H7 (cell line): ENCODE results near the gene FAM204A. TPM values are rescaled to one million over a fixed set of nuclear protein-coding genes. Genes with fewer than 3 reads are reported as not detected.
A peak's percentile ranks its signal among the peaks of the same experiment; 100 is the strongest.

Source experiments
- DNase-seq: peaks from one replicate; pipeline ENCODE4 v3.0.0; 2012
- H3K27me3 ChIP-seq: 2 replicates; pipeline ENCODE4 v1.6.0; 2011; ENCODE audit warnings: mild to moderate bottlenecking, low read length; ENCODE audit not compliant: control insufficient read depth, insufficient read depth
- H3K36me3 ChIP-seq: replicated peaks from 2 replicates; pipeline ENCODE4 v1.5.1; 2011; ENCODE audit warnings: low read length; ENCODE audit not compliant: control insufficient read depth, insufficient read depth
- H3K4me3 ChIP-seq: 2 replicates; pipeline ENCODE4 v1.5.1; 2011; ENCODE audit warnings: low read depth, mild to moderate bottlenecking, control low read depth, low read length, moderate library complexity; ENCODE audit not compliant: insufficient read depth
- total RNA-seq: library from RNA; depleted of rRNA; stranded (reverse); fragments of >200 nt; shearing (Covaris generic); gene quantifications from 2 replicates; pipeline ENCODE4 v1.2.3, GENCODE V29; 2014

FAM204A gene
- total RNA-seq, 1 experiment from 2014 or later, result 30.6 TPM

GRCh38 chr10:118310822-118311221 lies 31.3 kb downstream of the FAM204A start:
- no peak for DNase-seq
- Histone ChIP-seq H3K36me3 (no peaks in the 10 kb centered on the region), H3K27me3 (no peaks in the 10 kb centered on the region), H3K4me3 (no peak overlapping the region)

GRCh38 chr10:118309911-118310310 lies 32.2 kb downstream of the FAM204A start:
- H3K27me3 ChIP-seq, result no peaks in the 10 kb centered on the region
- DNase-seq, result no peak
- H3K36me3 ChIP-seq, result no peaks in the 10 kb centered on the region
- no peak overlapping the region for H3K4me3 ChIP-seq

GRCh38 chr10:118308664-118309063 lies 33.5 kb downstream of the FAM204A start:
- H3K4me3 ChIP-seq, result no peak overlapping the region
- H3K27me3 ChIP-seq, result no peaks in the 10 kb centered on the region
- no peaks in the 10 kb centered on the region for H3K36me3 ChIP-seq
- DNase-seq, result peak; percentile 41

GRCh38 chr10:118307859-118308258 lies 34.3 kb downstream of the FAM204A start:
- Histone ChIP-seq H3K4me3 (no peak overlapping the region), H3K27me3 (no peaks in the 10 kb centered on the region), H3K36me3 (no peaks in the 10 kb centered on the region)
- DNase-seq, result no peak

- DNase-seq, result no peak
- Histone ChIP-seq H3K4me3 (no peak overlapping the region), H3K36me3 (no peaks in the 10 kb centered on the region), H3K27me3 (no peaks in the 10 kb centered on the region)
Measured at GRCh38 chr10:118307220-118307619, 34.9 kb downstream of the FAM204A start.

GRCh38 chr10:118305730-118306129 lies 36.4 kb downstream of the FAM204A start:
- H3K4me3 ChIP-seq, result no peak overlapping the region
- no peak for DNase-seq
- H3K36me3 ChIP-seq, result no peaks in the 10 kb centered on the region
- H3K27me3 ChIP-seq, result no peaks in the 10 kb centered on the region

- Histone ChIP-seq H3K36me3 (no peaks in the 10 kb centered on the region), H3K4me3 (no peak overlapping the region), H3K27me3 (no peaks in the 10 kb centered on the region)
- DNase-seq, result no peak
Measured at GRCh38 chr10:118304521-118304920, 37.6 kb downstream of the FAM204A start.

GRCh38 chr10:118301211-118301610 lies 40.9 kb downstream of the FAM204A start:
- no peak overlapping the region for H3K4me3 ChIP-seq
- no peaks in the 10 kb centered on the region for H3K36me3 ChIP-seq

GRCh38 chr10:118300320-118300719 lies 41.8 kb downstream of the FAM204A start:
- DNase-seq, result no peak
- no peak overlapping the region for H3K4me3 ChIP-seq
- H3K36me3 ChIP-seq, result no peaks in the 10 kb centered on the region
- H3K27me3 ChIP-seq, result no peaks in the 10 kb centered on the region

More at GRCh38 chr10:118301211-118301610, 40.9 kb downstream of the FAM204A start:
- H3K27me3 ChIP-seq, result no peaks in the 10 kb centered on the region
- no peak for DNase-seq

- H3K27me3 ChIP-seq, result no peaks in the 10 kb centered on the region
- H3K36me3 ChIP-seq, result no peaks in the 10 kb centered on the region
- H3K4me3 ChIP-seq, result no peak overlapping the region
- DNase-seq, result no peak
Measured at GRCh38 chr10:118298787-118299186, 43.3 kb downstream of the FAM204A start.

- Histone ChIP-seq H3K27me3 (no peaks in the 10 kb centered on the region; the same call in 1 of the 2 replicates), H3K36me3 (no peaks in the 10 kb centered on the region), H3K4me3 (no peak overlapping the region)
- DNase-seq, result no peak
Measured at GRCh38 chr10:118291122-118291521, 51.0 kb downstream of the FAM204A start.

- Histone ChIP-seq H3K27me3 (no peaks in the 10 kb centered on the region; the same call in 1 of the 2 replicates), H3K36me3 (no peaks in the 10 kb centered on the region), H3K4me3 (no peak overlapping the region)
- no peak for DNase-seq
Measured at GRCh38 chr10:118290471-118290995, 51.6 kb downstream of the FAM204A start.

- Histone ChIP-seq H3K36me3 (no peaks in the 10 kb centered on the region), H3K27me3 (no peaks in the 10 kb centered on the region; the same call in 1 of the 2 replicates), H3K4me3 (no peak overlapping the region)
- no peak for DNase-seq
Measured at GRCh38 chr10:118287076-118287806, 54.9 kb downstream of the FAM204A start.

GRCh38 chr10:118286051-118286838 lies 55.9 kb downstream of the FAM204A start:
- DNase-seq, result no peak
- H3K27me3 ChIP-seq, result no peaks in the 10 kb centered on the region; the same call in 1 of the 2 replicates
- no peaks in the 10 kb centered on the region for H3K36me3 ChIP-seq
- no peak overlapping the region for H3K4me3 ChIP-seq

- no peak for DNase-seq
- H3K4me3 ChIP-seq, result no peak overlapping the region
- H3K36me3 ChIP-seq, result no peaks in the 10 kb centered on the region
- H3K27me3 ChIP-seq, result no peaks in the 10 kb centered on the region; the same call in 1 of the 2 replicates
Measured at GRCh38 chr10:118282670-118283069, 59.5 kb downstream of the FAM204A start.
